Spleen (tissue), 11 donors: Measurements from ENCODE around the gene CLCN5. TPM values are rescaled to one million over a fixed set of nuclear protein-coding genes. Genes with fewer than 3 reads are reported as not detected.

Experiments
- DNase-seq: peaks from one replicate; pipeline ENCODE4 v3.0.0-alpha.2; 2020
- H3K27ac ChIP-seq, 8 donors: fragments of 200-600 bp; sonication (generic) in 7 of 8; 1 replicate in 4 of 8; 2 replicates in 4 of 8; pipeline versions ENCODE4 v1.5.0 to v1.8.0; 2016 to 2021; ENCODE audit warnings: inconsistent platforms in 4 of 8, mild to moderate bottlenecking in 4 of 8, moderate library complexity in 1 of 8
- H3K27me3 ChIP-seq, 7 donors: fragments of 200-600 bp; sonication (generic) in 6 of 7; replicated peaks in 1 of 7; 1 replicate in 4 of 7; 2 replicates in 3 of 7; pipeline versions ENCODE4 v1.5.0 to v1.8.0; 2016 to 2021; ENCODE audit warnings: inconsistent platforms in 3 of 7, mild to moderate bottlenecking in 1 of 7
- H3K36me3 ChIP-seq, 6 donors: fragments of 200-600 bp; sonication (generic) in 5 of 6; 1 replicate in 4 of 6; 2 replicates in 2 of 6; pipeline versions ENCODE4 v1.5.0 to v1.8.0; 2016 to 2021; ENCODE audit warnings: inconsistent platforms in 2 of 6
- H3K4me1 ChIP-seq, 6 donors: fragments of 200-600 bp; sonication (generic) in 5 of 6; 1 replicate in 3 of 6; 2 replicates in 3 of 6; pipeline versions ENCODE4 v1.5.0 to v1.8.0; 2016 to 2021; ENCODE audit warnings: inconsistent platforms in 3 of 6
- H3K4me3 ChIP-seq, 8 donors: fragments of 200-600 bp; sonication (generic) in 7 of 8; 1 replicate in 4 of 8; 2 replicates in 4 of 8; pipeline versions ENCODE4 v1.5.0 to v1.8.0; 2016 to 2021; ENCODE audit warnings: inconsistent platforms in 4 of 8, mild to moderate bottlenecking in 4 of 8, moderate library complexity in 2 of 8
- H3K9me3 ChIP-seq, 8 donors: fragments of 200-600 bp; sonication (generic) in 7 of 8; 1 replicate in 4 of 8; 2 replicates in 4 of 8; pipeline versions ENCODE4 v1.5.0 to v1.8.0; 2016 to 2021; ENCODE audit warnings: inconsistent platforms in 4 of 8
- CTCF ChIP-seq, 11 experiments: fragments of 200-600 bp in 7 of 11; fragments of 450-650 bp in 4 of 11; sonication (generic) in 4 of 11; IDR thresholded peaks in 8 of 11; conservative IDR thresholded peaks in 3 of 11; 1 replicate in 7 of 11; 2 replicates in 4 of 11; pipeline versions ENCODE4 v1.4.0 to v1.8.0; 2016 to 2021; ENCODE audit warnings: antibody characterized with exemption in 11 of 11, inconsistent platforms in 4 of 11, mild to moderate bottlenecking in 1 of 11
- POLR2A ChIP-seq, 3 donors: fragments of 450-650 bp; IDR thresholded peaks; one replicate each; pipeline ENCODE4 v1.5.1; 2017; ENCODE audit warnings: antibody characterized with exemption in 3 of 3, mild to moderate bottlenecking in 1 of 3
- POLR2AphosphoS5 ChIP-seq, 3 donors: sonication (generic); formaldehyde crosslinking; IDR thresholded peaks; one replicate each; pipeline ENCODE4 v1.5.1; 2017; ENCODE audit warnings: antibody characterized with exemption in 3 of 3
- WGBS, 5 donors: extraction: QIAGEN DNeasy Blood & Tissue Kit in 3 of 5; methylation state at CpG; one replicate each; pipeline versions ENCODE4 v1.1.5 to v1.1.7; 2013 to 2018; 5-methylcytosine and 5-hydroxymethylcytosine counted together
- intact Hi-C: fragments of 100-400 bp; cut with DNase I; formaldehyde crosslinking; loops from one replicate; pipeline ENCODE4 v1.15.0; 2023; ENCODE audit warnings: low total_unique reads
- polyA plus RNA-seq, 3 donors: library from polyadenylated mRNA; stranded (reverse); fragments of 200-250 nt; gene quantifications; one replicate each; pipeline ENCODE4 v1.2.1, GENCODE V29; 2013
- total RNA-seq, 7 donors: library from RNA; depleted of rRNA in 3 of 7; stranded (reverse); fragments of >200 nt in 3 of 7; fragmentation: NEBNext Ultra II Directional in 4 of 7; extraction: Animal tissue kit (Norgen Biotek cat#: 25700) in 4 of 7; gene quantifications; one replicate each; pipeline versions ENCODE4 v1.1.0 to v1.2.1, GENCODE V29; 2016 to 2021
- donor health status: healthy with polysubstance abuse.
- donor health status: DM: no; HTN: no; CAD: no; lungs with moderate emphysema.
- donor health status: DM: no; HTN: no; CAD: no.
- donor health status: Bipolar disorder and iron deficiency.
- donor health status: healthy.
- donor health status: DM: no; HTN: no; CAD: no.
- donor health status: DM: yes; HTN: yes; CAD: no.

Gene CLCN5
- total and polyA plus RNA-seq, 10 donors, result 0.71 to 8.9 (median 6.3) TPM

GRCh38 chrX:49959602-49960001 lies 37.2 kb downstream of the CLCN5 start:
- intact Hi-C loops, result no loop called here
- H3K27me3 ChIP-seq, result no peaks in the 10 kb centered on the region
- H3K9me3 ChIP-seq, result no peaks in the 10 kb centered on the region
- 67 to 98% (median 78%) methylated on average over 2 of the region's 2 CpGs for WGBS, 5 donors
- no peak for DNase-seq
- no peak overlapping the region for H3K4me3 ChIP-seq
- H3K27ac ChIP-seq, result no peak overlapping the region
- no peaks in the 10 kb centered on the region for H3K4me1 ChIP-seq
- no peaks in the 10 kb centered on the region for H3K36me3 ChIP-seq
- TF ChIP-seq POLR2A (IDR thresholded peaks at IDR 0.05) (no peak), POLR2AphosphoS5 (IDR thresholded peaks at IDR 0.05) (no peak), CTCF (IDR thresholded peaks at IDR 0.05 in 8 of 11, conservative IDR thresholded peaks at IDR 0.05 in 3 of 11) (no peak)

- no peak for DNase-seq
- no peak for TF ChIP-seq CTCF (IDR thresholded peaks at IDR 0.05 in 8 of 11, conservative IDR thresholded peaks at IDR 0.05 in 3 of 11)
- TF ChIP-seq POLR2AphosphoS5 (IDR thresholded peaks at IDR 0.05), result no peak
- no peak for TF ChIP-seq POLR2A (IDR thresholded peaks at IDR 0.05)
- H3K36me3 ChIP-seq, result no peaks in the 10 kb centered on the region
- intact Hi-C loops, result no loop called here
- no peaks in the 10 kb centered on the region for H3K9me3 ChIP-seq
- H3K4me3 ChIP-seq, result no peak overlapping the region
- H3K27me3 ChIP-seq, result no peaks in the 10 kb centered on the region
- no peak overlapping the region for H3K27ac ChIP-seq
- WGBS, 5 donors, result 67 to 97% (median 84%) methylated on average over 1 of the region's 1 CpG
- H3K4me1 ChIP-seq, result no peaks in the 10 kb centered on the region
Observed at GRCh38 chrX:49960061-49960460, 37.7 kb downstream of the CLCN5 start.

GRCh38 chrX:49970674-49971073 lies 48.3 kb downstream of the CLCN5 start:
- Histone ChIP-seq H3K4me1 (no peaks in the 10 kb centered on the region), H3K27ac (no peak overlapping the region), H3K9me3 (peaks cover 0 to 5% (median 0%) of the 10 kb centered on the region in 8 donors), H3K4me3 (no peak overlapping the region), H3K27me3 (no peaks in the 10 kb centered on the region), H3K36me3 (no peaks in the 10 kb centered on the region)
- no peak for DNase-seq
- intact Hi-C loops, result no loop called here
- WGBS, 5 donors, result 81 to 98% (median 94%) methylated on average over 2 of the region's 2 CpGs
- TF ChIP-seq POLR2A (IDR thresholded peaks at IDR 0.05) (no peak), CTCF (IDR thresholded peaks at IDR 0.05 in 8 of 11, conservative IDR thresholded peaks at IDR 0.05 in 3 of 11) (no peak), POLR2AphosphoS5 (IDR thresholded peaks at IDR 0.05) (no peak)

- peaks cover 0 to 5% (median 0%) of the 10 kb centered on the region in 8 donors for H3K9me3 ChIP-seq
- DNase-seq, result no peak
- H3K4me1 ChIP-seq, result no peaks in the 10 kb centered on the region
- no peaks in the 10 kb centered on the region for H3K27me3 ChIP-seq
- TF ChIP-seq POLR2AphosphoS5 (IDR thresholded peaks at IDR 0.05) (no peak), CTCF (IDR thresholded peaks at IDR 0.05 in 8 of 11, conservative IDR thresholded peaks at IDR 0.05 in 3 of 11) (no peak), POLR2A (IDR thresholded peaks at IDR 0.05) (no peak)
- H3K27ac ChIP-seq, result no peak overlapping the region
- no peak overlapping the region for H3K4me3 ChIP-seq
- H3K36me3 ChIP-seq, result no peaks in the 10 kb centered on the region
- 90 to 99% (median 95%) methylated on average over 5 of the region's 5 CpGs for WGBS, 5 donors
- intact Hi-C loops, result no loop called here
Observed at GRCh38 chrX:49972328-49972860, 50.0 kb downstream of the CLCN5 start.
